DOHH2 (cell line): ENCODE data around the gene ITK.

ENCODE experiments used
- H3F3A ChIP-seq: fragments of 200-600 bp; sonication (generic), shearing (Covaris generic); 2 replicates; pipeline ENCODE4 v1.6.0; 2016; ENCODE audit warnings: antibody characterized with exemption, mild to moderate bottlenecking; ENCODE audit not compliant: control insufficient read depth, insufficient read depth
- H3K27ac ChIP-seq: fragments of 200-600 bp; sonication (generic); 2 replicates; pipeline ENCODE4 v1.5.1; 2014; ENCODE audit warnings: low read depth, mild to moderate bottlenecking, low read length, moderate library complexity
- H3K27me3 ChIP-seq: fragments of 200-600 bp; sonication (generic); 2 replicates; pipeline ENCODE4 v1.6.1; 2014; ENCODE audit warnings: mild to moderate bottlenecking, low read length, mixed read lengths; ENCODE audit not compliant: control insufficient read depth
- H3K36me3 ChIP-seq: fragments of 200-600 bp; sonication (generic); 2 replicates; pipeline ENCODE4 v1.6.1; 2014; ENCODE audit warnings: mild to moderate bottlenecking, low read length, moderate library complexity, mixed read lengths; ENCODE audit not compliant: control insufficient read depth
- H3K4me1 ChIP-seq: fragments of 200-600 bp; sonication (generic); 2 replicates; pipeline ENCODE4 v1.6.1; 2014; ENCODE audit warnings: mild to moderate bottlenecking, low read length, mixed read lengths; ENCODE audit not compliant: control insufficient read depth
- H3K4me2 ChIP-seq: fragments of 200-600 bp; sonication (generic); 2 replicates; pipeline ENCODE4 v1.6.0; 2014; ENCODE audit warnings: mild to moderate bottlenecking, low read length, moderate library complexity
- H3K4me3 ChIP-seq: fragments of 200-600 bp; sonication (generic); 2 replicates; pipeline ENCODE4 v1.5.1; 2014; ENCODE audit warnings: mild to moderate bottlenecking, low read length, mixed read lengths
- H3K79me2 ChIP-seq: fragments of 200-600 bp; sonication (generic); 2 replicates; pipeline ENCODE4 v1.6.1; 2014; ENCODE audit warnings: mild to moderate bottlenecking, low read length, mixed read lengths; ENCODE audit not compliant: control insufficient read depth
- H3K9me2 ChIP-seq: fragments of 200-600 bp; sonication (generic); replicated peaks from 2 replicates; pipeline ENCODE4 v1.6.1; 2014; ENCODE audit warnings: mild to moderate bottlenecking, low read length, mixed read lengths; ENCODE audit not compliant: control insufficient read depth
- H3K9me3 ChIP-seq: fragments of 200-600 bp; sonication (generic); 2 replicates; pipeline ENCODE4 v1.6.1; 2014; ENCODE audit warnings: antibody characterized with exemption, low read length, mixed read lengths; ENCODE audit not compliant: control insufficient read depth, insufficient read depth
- H4K20me1 ChIP-seq: fragments of 200-600 bp; sonication (generic); 2 replicates; pipeline ENCODE4 v1.6.0; 2014; ENCODE audit warnings: low read depth, mild to moderate bottlenecking, antibody characterized with exemption, low read length, moderate library complexity; ENCODE audit not compliant: control insufficient read depth, insufficient read depth
- CTCF ChIP-seq: fragments of 200-600 bp; sonication (generic); IDR thresholded peaks from one replicate; pipeline ENCODE4 v1.5.1; 2014; ENCODE audit warnings: antibody characterized with exemption, mild to moderate bottlenecking, low read depth, low read length; ENCODE audit not compliant: poor library complexity, severe bottlenecking
- EZH2phosphoT487 ChIP-seq: fragments of 200-600 bp; sonication (generic); IDR thresholded peaks from 2 replicates; pipeline ENCODE4 v1.6.1; 2017; ENCODE audit warnings: borderline replicate concordance, mild to moderate bottlenecking, antibody characterized with exemption, low read length, moderate library complexity, mixed read lengths

Gene ITK

GRCh38 chr5:157275403-157275802, 94.8 kb downstream of the ITK start:
- TF ChIP-seq EZH2phosphoT487, result no peak
- no peaks in the 10 kb centered on the region for H3K9me2 ChIP-seq
- H3K27me3 ChIP-seq, result no peaks in the 10 kb centered on the region
- H4K20me1 ChIP-seq, result no peaks in the 10 kb centered on the region
- H3K4me2 ChIP-seq, result peak overlapping the region; percentile 16; the same call in 1 of the 2 replicates
- H3K27ac ChIP-seq, result no peak overlapping the region
- no peak overlapping the region for H3K4me3 ChIP-seq
- H3K9me3 ChIP-seq, result peaks cover 6% of the 10 kb centered on the region; the same call in 1 of the 2 replicates
- peaks cover 27% of the 10 kb centered on the region for H3F3A ChIP-seq
- peaks cover 88% of the 10 kb centered on the region for H3K4me1 ChIP-seq
- H3K79me2 ChIP-seq, result peaks cover 95% of the 10 kb centered on the region
- H3K36me3 ChIP-seq, result peaks cover 63% of the 10 kb centered on the region

GRCh38 chr5:157278319-157279037, 97.8 kb downstream of the ITK start:
- H3K4me1 ChIP-seq, result peaks cover 86% of the 10 kb centered on the region
- H3F3A ChIP-seq, result peaks cover 19% of the 10 kb centered on the region
- peaks cover 47% of the 10 kb centered on the region for H3K36me3 ChIP-seq
- TF ChIP-seq EZH2phosphoT487 (no peak), CTCF (no peak)
- no peak overlapping the region for H3K27ac ChIP-seq
- peaks cover 100% of the 10 kb centered on the region for H3K79me2 ChIP-seq
- no peaks in the 10 kb centered on the region for H3K9me2 ChIP-seq
- peaks cover 6% of the 10 kb centered on the region; the same call in 1 of the 2 replicates for H3K9me3 ChIP-seq
- no peak overlapping the region for H3K4me3 ChIP-seq
- H3K4me2 ChIP-seq, result no peak overlapping the region
- H4K20me1 ChIP-seq, result no peaks in the 10 kb centered on the region
- no peaks in the 10 kb centered on the region for H3K27me3 ChIP-seq

GRCh38 chr5:157279605-157280239, 99.1 kb downstream of the ITK start:
- H3K9me3 ChIP-seq, result no peaks in the 10 kb centered on the region
- H3K36me3 ChIP-seq, result peaks cover 40% of the 10 kb centered on the region
- H3K9me2 ChIP-seq, result no peaks in the 10 kb centered on the region
- no peak overlapping the region for H3K27ac ChIP-seq
- peak overlapping the region; percentile 22 for H3K4me2 ChIP-seq
- TF ChIP-seq EZH2phosphoT487 (no peak), CTCF (no peak)
- peaks cover 100% of the 10 kb centered on the region for H3K79me2 ChIP-seq
- H3K27me3 ChIP-seq, result no peaks in the 10 kb centered on the region
- H3K4me3 ChIP-seq, result no peak overlapping the region
- peaks cover 19% of the 10 kb centered on the region for H3F3A ChIP-seq
- H3K4me1 ChIP-seq, result peaks cover 81% of the 10 kb centered on the region
- H4K20me1 ChIP-seq, result 0 out of 2 replicates have a peak, but pooled peaks cover 3% of the 10 kb centered on the region

GRCh38 chr5:157280927-157281326, 100.3 kb downstream of the ITK start:
- H3K4me3 ChIP-seq, result no peak overlapping the region
- 0 out of 2 replicates have a peak, but pooled peaks cover 3% of the 10 kb centered on the region for H4K20me1 ChIP-seq
- no peak for TF ChIP-seq CTCF
- no peak for TF ChIP-seq EZH2phosphoT487
- H3K9me3 ChIP-seq, result no peaks in the 10 kb centered on the region
- H3K27me3 ChIP-seq, result no peaks in the 10 kb centered on the region
- H3K27ac ChIP-seq, result no peak overlapping the region
- H3F3A ChIP-seq, result peaks cover 14% of the 10 kb centered on the region
- peaks cover 70% of the 10 kb centered on the region for H3K4me1 ChIP-seq
- H3K36me3 ChIP-seq, result peaks cover 45% of the 10 kb centered on the region
- H3K79me2 ChIP-seq, result peaks cover 99% of the 10 kb centered on the region
- no peak overlapping the region for H3K4me2 ChIP-seq
- no peaks in the 10 kb centered on the region for H3K9me2 ChIP-seq
